ENCODE results near the gene LRRC8E.

Gene LRRC8E

GRCh38 chr19:7888145-7888825 lies at the start of gene LRRC8E:
LRRC8E (plus strand) TSS chr19:7888510; CDS start chr19:7895604, 7,094 bp downstream.
- ChIA-PET POLR2A (no interaction called here), CTCF (interaction anchor here (1.6 kb wide), 1 partner anchor 11 kb away, joined by 5 read pairs; no protein-coding TSS in a partner anchor)
- no peak for TF ChIP-seq CTCF (IDR thresholded peaks at IDR 0.05; ENCODE audit: control extremely low read depth, extremely low read depth, low read depth, missing control alignments)
- DNase-seq (ENCODE audit: extremely low spot score): no peak

GRCh38 chr19:7839476-7839875 lies 48.8 kb upstream of the LRRC8E start:
- CTCF ChIA-PET: no interaction called here
- POLR2A ChIA-PET: no interaction called here
- DNase-seq (ENCODE audit: extremely low spot score): no peak
- TF ChIP-seq CTCF (IDR thresholded peaks at IDR 0.05; ENCODE audit: control extremely low read depth, extremely low read depth, low read depth, missing control alignments): no peak

GRCh38 chr19:7840629-7841028 lies 47.7 kb upstream of the LRRC8E start:
- ChIA-PET CTCF (no interaction called here), POLR2A (no interaction called here)
- no peak for DNase-seq (ENCODE audit: extremely low spot score)
- TF ChIP-seq CTCF (IDR thresholded peaks at IDR 0.05; ENCODE audit: control extremely low read depth, extremely low read depth, low read depth, missing control alignments): no peak

- POLR2A ChIA-PET: no interaction called here
- CTCF ChIA-PET: no interaction called here
- no peak for DNase-seq (ENCODE audit: extremely low spot score)
Observed at GRCh38 chr19:7841751-7842660, 46.3 kb upstream of the LRRC8E start.

GRCh38 chr19:7842661-7843294 lies 45.5 kb upstream of the LRRC8E start:
- DNase-seq (ENCODE audit: extremely low spot score): no peak
- CTCF ChIA-PET: no interaction called here
- POLR2A ChIA-PET: no interaction called here
- TF ChIP-seq CTCF (IDR thresholded peaks at IDR 0.05; ENCODE audit: control extremely low read depth, extremely low read depth, low read depth, missing control alignments): no peak

More at GRCh38 chr19:7841751-7842660, 46.3 kb upstream of the LRRC8E start:
- TF ChIP-seq CTCF (IDR thresholded peaks at IDR 0.05; ENCODE audit: control extremely low read depth, extremely low read depth, low read depth, missing control alignments): no peak

GRCh38 chr19:7843521-7843920 lies 44.8 kb upstream of the LRRC8E start:
- TF ChIP-seq CTCF (IDR thresholded peaks at IDR 0.05; ENCODE audit: control extremely low read depth, extremely low read depth, low read depth, missing control alignments): no peak
- CTCF ChIA-PET: interaction anchor here (0.8 kb wide), 1 partner anchor 9 kb away, joined by 4 read pairs; no protein-coding TSS in a partner anchor
- DNase-seq (ENCODE audit: extremely low spot score): no peak
- POLR2A ChIA-PET: no interaction called here
